Activated gamma-delta T cell (primary cell): ENCODE data around the gene OGDH.
"Not testable (repeated sequence)": the region's sequence is repeated elsewhere in the genome, so short reads cannot be mapped to it uniquely, and the experiment has no call there.

Experiments used
- DNase-seq: peaks from one replicate; lab custom pipeline; 2025; lab: John Stamatoyannopoulos, UW
- total RNA-seq, 2 donors: gene quantifications; one replicate each; lab custom pipeline; 2026; lab: John Stamatoyannopoulos, UW

Gene OGDH
- total RNA-seq: 138 to 181 reads per million in 2 donors

- peak; percentile 99 for DNase-seq
Measured at GRCh38 chr7:44606341-44607140, at the start of gene OGDH. Gene OGDH, plus strand, starts transcription at chr7:44606627. Its CDS starts 17,717 bp downstream, at chr7:44624344.

- DNase-seq: no peak
Measured at GRCh38 chr7:44557485-44557884, 48.9 kb upstream of the OGDH start.

- DNase-seq: no peak
Measured at GRCh38 chr7:44559485-44559884, 46.9 kb upstream of the OGDH start.

- DNase-seq: no peak
Measured at GRCh38 chr7:44561481-44561880, 44.9 kb upstream of the OGDH start.

GRCh38 chr7:44561962-44562621 lies 44.3 kb upstream of the OGDH start:
- no peak for DNase-seq

GRCh38 chr7:44562622-44562962 lies 43.8 kb upstream of the OGDH start:
- not testable (repeated sequence) for DNase-seq

- DNase-seq: no peak
Measured at GRCh38 chr7:44563171-44563679, 43.2 kb upstream of the OGDH start.

- DNase-seq: no peak
Measured at GRCh38 chr7:44564606-44565005, 41.8 kb upstream of the OGDH start.

GRCh38 chr7:44565097-44565794 lies 41.2 kb upstream of the OGDH start:
- no peak for DNase-seq

GRCh38 chr7:44565795-44566559 lies 40.5 kb upstream of the OGDH start:
- DNase-seq: no peak

GRCh38 chr7:44566680-44567079 lies 39.7 kb upstream of the OGDH start:
- DNase-seq: no peak

GRCh38 chr7:44567884-44568283 lies 38.5 kb upstream of the OGDH start:
- DNase-seq: no peak

GRCh38 chr7:44568771-44569560 lies 37.5 kb upstream of the OGDH start:
- no peak for DNase-seq

GRCh38 chr7:44569959-44570358 lies 36.5 kb upstream of the OGDH start:
- DNase-seq: no peak

GRCh38 chr7:44572771-44573170 lies 33.7 kb upstream of the OGDH start:
- DNase-seq: no peak

GRCh38 chr7:44573464-44574286 lies 32.8 kb upstream of the OGDH start, which contains the start of gene DDX56:
Gene DDX56, minus strand, starts transcription at chr7:44573908. Its CDS starts 13 bp downstream, at chr7:44573895.
- peak; percentile 77 for DNase-seq

- DNase-seq: no peak
Measured at GRCh38 chr7:44574287-44574872, 32.0 kb upstream of the OGDH start.

- no peak for DNase-seq
Measured at GRCh38 chr7:44575054-44575453, 31.4 kb upstream of the OGDH start.

GRCh38 chr7:44576228-44576627 lies 30.2 kb upstream of the OGDH start:
- no peak for DNase-seq
